HepG2 (cell line): ENCODE measurements around the gene ARHGEF3. TPM values are rescaled to one million over a fixed set of nuclear protein-coding genes. Genes with fewer than 3 reads are reported as not detected.

Experiments used
- FOXK1 ChIP-seq: sonication (generic); formaldehyde crosslinking; IDR thresholded peaks from 2 replicates; pipeline ENCODE4 v1.4.0; 2020; ENCODE audit warnings: low read depth, missing genetic modification reagents, borderline replicate concordance
- FOXO1 ChIP-seq: sonication (generic); formaldehyde crosslinking; IDR thresholded peaks from 2 replicates; pipeline ENCODE4 v1.4.0; 2020; ENCODE audit warnings: missing genetic modification reagents
- MBD4 ChIP-seq: IDR thresholded peaks from 2 replicates; pipeline ENCODE4 v1.6.1; 2012; ENCODE audit warnings: low read length, inconsistent platforms, borderline replicate concordance
- MED1 ChIP-seq: sonication (generic); formaldehyde crosslinking; IDR thresholded peaks from 2 replicates; pipeline ENCODE4 v1.4.0; 2020; ENCODE audit warnings: missing genetic modification reagents
- PHF8 ChIP-seq: sonication (generic); formaldehyde crosslinking; IDR thresholded peaks from 2 replicates; pipeline ENCODE4 v1.5.0; 2020; ENCODE audit warnings: missing genetic modification reagents
- WIZ ChIP-seq: sonication (generic); formaldehyde crosslinking; IDR thresholded peaks from 2 replicates; pipeline ENCODE4 v1.5.1; 2020; ENCODE audit warnings: mild to moderate bottlenecking, missing genetic modification reagents
- ZBTB3 ChIP-seq: sonication (generic); formaldehyde crosslinking; IDR thresholded peaks from 2 replicates; pipeline ENCODE4 v1.4.0; 2020; ENCODE audit warnings: low read depth, mild to moderate bottlenecking, moderate library complexity, missing genetic modification reagents, borderline replicate concordance
- ZKSCAN8 ChIP-seq: IDR thresholded peaks from 2 replicates; pipeline ENCODE4 v1.6.1; 2016; ENCODE audit warnings: borderline replicate concordance, missing genetic modification reagents, missing compliant biosample characterization
- polyA plus RNA-seq, 8 experiments: library from polyadenylated mRNA; depleted of rRNA in 3 of 8; stranded (reverse) in 7 of 8; unstranded in 1 of 8; fragments of >200 nt; fragmentation: Illumina TruSeq in 4 of 8; extraction: Trizol in 4 of 8; gene quantifications; 2 replicates each; pipeline versions ENCODE4 v1.2.1 to v1.2.3, GENCODE V29; 2011 to 2016; ENCODE audit warnings: low read depth in 4 of 8, missing spikeins in 1 of 8, mixed read lengths in 1 of 8; ENCODE audit not compliant: insufficient read depth in 1 of 8
- total RNA-seq, 5 experiments: library from RNA; depleted of rRNA; stranded (reverse); fragments of >200 nt; fragmentation: Illumina TruSeq; extraction: Trizol; gene quantifications; 2 replicates each; pipeline ENCODE4 v1.2.3, GENCODE V29; 2016; ENCODE audit warnings: low read depth in 1 of 5
- TF ChIP-seq, protein P1 (sequence below): sonication (generic); formaldehyde crosslinking; IDR thresholded peaks from 2 replicates; pipeline ENCODE4 v1.4.0; 2020; ENCODE audit warnings: mild to moderate bottlenecking, missing genetic modification reagents
- TF ChIP-seq, protein P2 (sequence below): sonication (generic); formaldehyde crosslinking; conservative IDR thresholded peaks from 2 replicates; pipeline ENCODE4 v1.5.0; 2020; ENCODE audit warnings: missing genetic modification reagents
- TF ChIP-seq, protein P3 (sequence below): sonication (generic); formaldehyde crosslinking; IDR thresholded peaks from 2 replicates; pipeline ENCODE4 v1.5.1; 2020; ENCODE audit warnings: mild to moderate bottlenecking, missing genetic modification reagents, borderline replicate concordance
- TF ChIP-seq, protein P4 (sequence below): IDR thresholded peaks from 2 replicates; pipeline ENCODE4 v1.6.1; 2016; ENCODE audit warnings: mild to moderate bottlenecking

The ARHGEF3 gene
- total and polyA plus RNA-seq, 2 of the 13 experiments (the other 11 are each of a cell fraction or from before 2014, with no cell fraction given) = 14.8 to 23.1 TPM

DNA sequence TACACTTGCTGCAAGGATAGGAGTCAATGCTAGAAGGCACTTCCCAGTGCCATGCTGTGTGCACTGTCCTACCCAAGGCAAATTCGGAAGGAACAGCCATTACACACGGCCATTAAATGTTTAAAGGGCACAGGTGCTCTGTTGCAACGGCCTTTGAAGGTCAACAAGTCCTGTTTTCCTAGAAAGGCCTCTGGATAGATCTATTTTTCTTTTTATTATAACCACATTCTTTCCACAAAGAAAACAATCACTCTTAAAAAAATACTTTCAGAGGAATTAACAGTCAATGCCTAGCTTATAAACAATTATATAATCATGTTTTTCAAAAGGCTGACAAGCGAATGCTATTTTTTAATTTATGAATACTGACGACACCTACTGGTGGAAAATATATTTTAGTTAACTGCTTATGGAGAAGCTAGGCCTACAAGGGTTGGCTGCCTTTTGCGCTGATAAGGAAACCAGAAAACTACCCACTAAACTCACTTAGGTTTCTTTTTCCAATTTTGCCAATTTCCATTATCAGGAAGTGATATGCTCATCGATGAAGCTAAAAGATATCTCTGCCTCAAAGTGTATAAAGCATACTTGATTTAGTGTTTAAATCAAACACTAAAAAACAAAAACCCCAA is 2.4 kb downstream of the ARHGEF3 start (continued):
- TF ChIP-seq, protein P1, sequence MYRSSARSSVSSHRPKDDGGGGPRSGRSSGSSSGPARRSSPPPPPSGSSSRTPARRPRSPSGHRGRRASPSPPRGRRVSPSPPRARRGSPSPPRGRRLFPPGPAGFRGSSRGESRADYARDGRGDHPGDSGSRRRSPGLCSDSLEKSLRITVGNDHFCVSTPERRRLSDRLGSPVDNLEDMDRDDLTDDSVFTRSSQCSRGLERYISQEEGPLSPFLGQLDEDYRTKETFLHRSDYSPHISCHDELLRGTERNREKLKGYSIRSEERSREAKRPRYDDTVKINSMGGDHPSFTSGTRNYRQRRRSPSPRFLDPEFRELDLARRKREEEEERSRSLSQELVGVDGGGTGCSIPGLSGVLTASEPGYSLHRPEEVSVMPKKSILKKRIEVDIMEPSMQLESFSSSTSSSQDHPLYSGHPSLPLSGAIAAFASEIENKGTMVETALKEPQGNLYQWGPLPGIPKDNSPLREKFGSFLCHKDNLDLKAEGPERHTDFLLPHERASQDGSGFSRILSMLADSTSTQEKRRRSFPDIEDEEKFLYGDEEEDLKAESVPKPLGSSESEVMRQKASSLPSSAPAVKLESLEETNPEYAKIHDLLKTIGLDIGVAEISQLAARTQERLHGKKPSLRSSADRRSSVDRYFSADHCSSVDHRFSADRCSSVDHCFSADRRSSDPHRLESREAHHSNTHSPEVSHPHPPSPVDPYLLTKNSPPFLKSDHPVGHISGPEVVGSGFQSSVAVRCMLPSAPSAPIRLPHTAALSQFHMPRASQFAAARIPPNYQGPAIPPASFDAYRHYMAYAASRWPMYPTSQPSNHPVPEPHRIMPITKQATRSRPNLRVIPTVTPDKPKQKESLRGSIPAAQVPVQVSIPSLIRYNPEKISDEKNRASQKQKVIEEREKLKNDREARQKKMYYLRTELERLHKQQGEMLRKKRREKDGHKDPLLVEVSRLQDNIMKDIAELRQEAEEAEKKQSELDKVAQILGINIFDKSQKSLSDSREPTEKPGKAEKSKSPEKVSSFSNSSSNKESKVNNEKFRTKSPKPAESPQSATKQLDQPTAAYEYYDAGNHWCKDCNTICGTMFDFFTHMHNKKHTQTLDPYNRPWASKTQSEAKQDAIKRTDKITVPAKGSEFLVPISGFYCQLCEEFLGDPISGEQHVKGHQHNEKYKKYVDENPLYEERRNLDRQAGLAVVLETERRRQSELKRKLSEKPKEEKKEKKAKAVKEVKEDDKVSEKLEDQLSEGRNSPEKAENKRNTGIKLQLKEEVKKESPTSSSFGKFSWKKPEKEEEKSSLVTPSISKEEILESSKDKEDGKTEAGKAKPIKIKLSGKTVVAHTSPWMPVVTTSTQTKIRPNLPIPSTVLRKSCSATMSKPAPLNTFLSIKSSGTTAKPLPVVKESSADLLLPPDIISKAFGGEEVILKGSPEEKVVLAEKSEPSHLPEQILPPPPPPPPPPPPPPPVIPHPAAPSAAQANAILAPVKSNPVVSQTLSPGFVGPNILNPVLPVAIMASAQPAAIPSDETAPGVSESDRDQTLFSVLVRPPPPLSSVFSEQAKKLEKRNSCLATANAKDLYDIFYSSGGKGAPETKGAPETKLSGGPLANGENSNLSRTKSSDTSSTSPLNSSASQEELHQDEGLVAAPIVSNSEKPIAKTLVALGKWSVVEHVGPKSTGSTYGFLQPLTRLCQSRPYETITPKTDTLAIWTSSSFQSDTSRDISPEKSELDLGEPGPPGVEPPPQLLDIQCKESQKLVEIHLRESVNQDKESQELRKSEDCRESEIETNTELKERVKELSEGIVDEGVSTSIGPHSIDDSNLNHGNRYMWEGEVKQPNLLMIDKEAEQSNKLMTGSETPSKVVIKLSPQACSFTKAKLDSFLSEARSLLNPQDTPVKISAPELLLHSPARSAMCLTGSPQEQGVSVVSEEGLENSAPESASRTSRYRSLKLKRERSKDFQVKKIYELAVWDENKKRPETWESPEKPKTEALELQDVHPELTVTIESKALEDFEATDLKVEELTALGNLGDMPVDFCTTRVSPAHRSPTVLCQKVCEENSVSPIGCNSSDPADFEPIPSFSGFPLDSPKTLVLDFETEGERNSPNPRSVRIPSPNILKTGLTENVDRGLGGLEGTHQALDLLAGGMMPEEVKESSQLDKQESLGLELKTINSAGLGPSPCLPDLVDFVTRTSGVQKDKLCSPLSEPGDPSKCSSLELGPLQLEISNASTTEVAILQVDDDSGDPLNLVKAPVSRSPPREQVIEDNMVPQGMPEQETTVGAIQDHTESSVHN (CRISPR knock-in tag) = no peak
- TF ChIP-seq FOXK1 (CRISPR knock-in tag) = peak; percentile 44; the same call in 1 of the 2 replicates
- TF ChIP-seq WIZ (CRISPR knock-in tag) = 0 out of 2 replicates have a peak, but pooled peaks have one; percentile 52
- no peak for TF ChIP-seq ZKSCAN8 (CRISPR knock-in tag)
- TF ChIP-seq, protein P2, sequence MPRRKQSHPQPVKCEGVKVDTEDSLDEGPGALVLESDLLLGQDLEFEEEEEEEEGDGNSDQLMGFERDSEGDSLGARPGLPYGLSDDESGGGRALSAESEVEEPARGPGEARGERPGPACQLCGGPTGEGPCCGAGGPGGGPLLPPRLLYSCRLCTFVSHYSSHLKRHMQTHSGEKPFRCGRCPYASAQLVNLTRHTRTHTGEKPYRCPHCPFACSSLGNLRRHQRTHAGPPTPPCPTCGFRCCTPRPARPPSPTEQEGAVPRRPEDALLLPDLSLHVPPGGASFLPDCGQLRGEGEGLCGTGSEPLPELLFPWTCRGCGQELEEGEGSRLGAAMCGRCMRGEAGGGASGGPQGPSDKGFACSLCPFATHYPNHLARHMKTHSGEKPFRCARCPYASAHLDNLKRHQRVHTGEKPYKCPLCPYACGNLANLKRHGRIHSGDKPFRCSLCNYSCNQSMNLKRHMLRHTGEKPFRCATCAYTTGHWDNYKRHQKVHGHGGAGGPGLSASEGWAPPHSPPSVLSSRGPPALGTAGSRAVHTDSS (CRISPR knock-in tag) = no peak
- peak; percentile 12; the same call in 1 of the 2 replicates for TF ChIP-seq MED1 (CRISPR knock-in tag)
- no peak for TF ChIP-seq MBD4
- TF ChIP-seq ZBTB3 (CRISPR knock-in tag) = no peak
- TF ChIP-seq, protein P3, sequence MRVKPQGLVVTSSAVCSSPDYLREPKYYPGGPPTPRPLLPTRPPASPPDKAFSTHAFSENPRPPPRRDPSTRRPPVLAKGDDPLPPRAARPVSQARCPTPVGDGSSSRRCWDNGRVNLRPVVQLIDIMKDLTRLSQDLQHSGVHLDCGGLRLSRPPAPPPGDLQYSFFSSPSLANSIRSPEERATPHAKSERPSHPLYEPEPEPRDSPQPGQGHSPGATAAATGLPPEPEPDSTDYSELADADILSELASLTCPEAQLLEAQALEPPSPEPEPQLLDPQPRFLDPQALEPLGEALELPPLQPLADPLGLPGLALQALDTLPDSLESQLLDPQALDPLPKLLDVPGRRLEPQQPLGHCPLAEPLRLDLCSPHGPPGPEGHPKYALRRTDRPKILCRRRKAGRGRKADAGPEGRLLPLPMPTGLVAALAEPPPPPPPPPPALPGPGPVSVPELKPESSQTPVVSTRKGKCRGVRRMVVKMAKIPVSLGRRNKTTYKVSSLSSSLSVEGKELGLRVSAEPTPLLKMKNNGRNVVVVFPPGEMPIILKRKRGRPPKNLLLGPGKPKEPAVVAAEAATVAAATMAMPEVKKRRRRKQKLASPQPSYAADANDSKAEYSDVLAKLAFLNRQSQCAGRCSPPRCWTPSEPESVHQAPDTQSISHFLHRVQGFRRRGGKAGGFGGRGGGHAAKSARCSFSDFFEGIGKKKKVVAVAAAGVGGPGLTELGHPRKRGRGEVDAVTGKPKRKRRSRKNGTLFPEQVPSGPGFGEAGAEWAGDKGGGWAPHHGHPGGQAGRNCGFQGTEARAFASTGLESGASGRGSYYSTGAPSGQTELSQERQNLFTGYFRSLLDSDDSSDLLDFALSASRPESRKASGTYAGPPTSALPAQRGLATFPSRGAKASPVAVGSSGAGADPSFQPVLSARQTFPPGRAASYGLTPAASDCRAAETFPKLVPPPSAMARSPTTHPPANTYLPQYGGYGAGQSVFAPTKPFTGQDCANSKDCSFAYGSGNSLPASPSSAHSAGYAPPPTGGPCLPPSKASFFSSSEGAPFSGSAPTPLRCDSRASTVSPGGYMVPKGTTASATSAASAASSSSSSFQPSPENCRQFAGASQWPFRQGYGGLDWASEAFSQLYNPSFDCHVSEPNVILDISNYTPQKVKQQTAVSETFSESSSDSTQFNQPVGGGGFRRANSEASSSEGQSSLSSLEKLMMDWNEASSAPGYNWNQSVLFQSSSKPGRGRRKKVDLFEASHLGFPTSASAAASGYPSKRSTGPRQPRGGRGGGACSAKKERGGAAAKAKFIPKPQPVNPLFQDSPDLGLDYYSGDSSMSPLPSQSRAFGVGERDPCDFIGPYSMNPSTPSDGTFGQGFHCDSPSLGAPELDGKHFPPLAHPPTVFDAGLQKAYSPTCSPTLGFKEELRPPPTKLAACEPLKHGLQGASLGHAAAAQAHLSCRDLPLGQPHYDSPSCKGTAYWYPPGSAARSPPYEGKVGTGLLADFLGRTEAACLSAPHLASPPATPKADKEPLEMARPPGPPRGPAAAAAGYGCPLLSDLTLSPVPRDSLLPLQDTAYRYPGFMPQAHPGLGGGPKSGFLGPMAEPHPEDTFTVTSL = no peak
- TF ChIP-seq, protein P4, sequence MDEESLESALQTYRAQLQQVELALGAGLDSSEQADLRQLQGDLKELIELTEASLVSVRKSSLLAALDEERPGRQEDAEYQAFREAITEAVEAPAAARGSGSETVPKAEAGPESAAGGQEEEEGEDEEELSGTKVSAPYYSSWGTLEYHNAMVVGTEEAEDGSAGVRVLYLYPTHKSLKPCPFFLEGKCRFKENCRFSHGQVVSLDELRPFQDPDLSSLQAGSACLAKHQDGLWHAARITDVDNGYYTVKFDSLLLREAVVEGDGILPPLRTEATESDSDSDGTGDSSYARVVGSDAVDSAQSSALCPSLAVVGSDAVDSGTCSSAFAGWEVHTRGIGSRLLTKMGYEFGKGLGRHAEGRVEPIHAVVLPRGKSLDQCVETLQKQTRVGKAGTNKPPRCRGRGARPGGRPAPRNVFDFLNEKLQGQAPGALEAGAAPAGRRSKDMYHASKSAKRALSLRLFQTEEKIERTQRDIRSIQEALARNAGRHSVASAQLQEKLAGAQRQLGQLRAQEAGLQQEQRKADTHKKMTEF (CRISPR knock-in tag) = peak; percentile 56
- peak; percentile 46 for TF ChIP-seq FOXO1 (CRISPR knock-in tag)
- peak; percentile 30; the same call in 1 of the 2 replicates for TF ChIP-seq PHF8 (CRISPR knock-in tag)
